H1 (cell line): ENCODE data around the gene CNTD1. TPM values are rescaled to one million over a fixed set of nuclear protein-coding genes. Genes with fewer than 3 reads are reported as not detected.

Experiments used
- CTCF ChIA-PET: fragments of 300-600 bp; sonication (Branson Sonifier 250); formaldehyde crosslinking; loops from one replicate; lab custom pipeline; 2021; ENCODE audit not compliant: partially characterized antibody; lab: Charles Lee
- POLR2A ChIA-PET: fragments of 300-600 bp; sonication (Branson Sonifier 250); formaldehyde crosslinking; loops from one replicate; lab custom pipeline; 2021; ENCODE audit warnings: inconsistent platforms; ENCODE audit not compliant: partially characterized antibody; lab: Charles Lee
- DNase-seq, 2 experiments: peaks; one replicate each; pipeline versions ENCODE4 v3.0.0 to v3.0.0-alpha.2; 2010 to 2022; ENCODE audit warnings: low spot score in 2 of 2, low read depth in 1 of 2, mixed read lengths in 1 of 2
- FAIRE-seq: peaks from 2 replicates; lab custom pipeline; 2011; peaks lifted over from hg19 to GRCh38; lab: Jason Lieb, UNC
- H2AFZ ChIP-seq: 2 replicates; pipeline ENCODE4 v1.8.1; 2012; ENCODE audit warnings: low read length, inconsistent platforms
- H2AK5ac ChIP-seq: 2 replicates; pipeline ENCODE4 v1.6.1; 2013; ENCODE audit warnings: low read depth, low read length
- H2BK120ac ChIP-seq: replicated peaks from 2 replicates; pipeline ENCODE3; 2013; ENCODE audit warnings: low read depth, low read length, inconsistent platforms
- H2BK12ac ChIP-seq: 2 replicates; pipeline ENCODE4 v1.6.1; 2013; ENCODE audit warnings: low read depth, low read length
- H2BK15ac ChIP-seq: 2 replicates; pipeline ENCODE4 v1.6.1; 2013; ENCODE audit warnings: low read length
- H2BK20ac ChIP-seq: 2 replicates; pipeline ENCODE4 v1.6.1; 2013; ENCODE audit warnings: low read length
- H2BK5ac ChIP-seq: 2 replicates; pipeline ENCODE4 v1.6.1; 2013; ENCODE audit warnings: low read depth, low read length
- H3K14ac ChIP-seq: 2 replicates; pipeline ENCODE4 v1.6.1; 2013; ENCODE audit warnings: inconsistent platforms; ENCODE audit not compliant: insufficient read length
- H3K18ac ChIP-seq: 2 replicates; pipeline ENCODE4 v1.6.1; 2013; ENCODE audit warnings: low read length; ENCODE audit errors: extremely low read depth
- H3K23ac ChIP-seq: 2 replicates; pipeline ENCODE4 v1.6.1; 2013; ENCODE audit warnings: inconsistent platforms; ENCODE audit not compliant: insufficient read length
- H3K23me2 ChIP-seq: 2 replicates; pipeline ENCODE4 v1.6.1; 2013; ENCODE audit warnings: low read depth, low read length
- H3K27ac ChIP-seq: 2 replicates; pipeline ENCODE4 v1.6.1; 2011; ENCODE audit warnings: low read depth, low read length, inconsistent platforms
- H3K27me3 ChIP-seq, 4 experiments: replicated peaks in 1 of 4; 1 replicate in 1 of 4; 2 replicates in 3 of 4; pipeline versions ENCODE4 v1.6.1 to v1.8.1; 2011 to 2013; ENCODE audit warnings: low read length in 3 of 4, mild to moderate bottlenecking in 3 of 4, inconsistent platforms in 2 of 4, mixed read lengths in 2 of 4, moderate library complexity in 1 of 4; ENCODE audit not compliant: control insufficient read depth in 3 of 4, insufficient read depth in 3 of 4; ENCODE audit errors: extremely low read depth in 1 of 4
- H3K36me3 ChIP-seq, 4 experiments: 2 replicates each; pipeline versions ENCODE4 v1.6.1 to v1.8.1; 2011 to 2013; ENCODE audit warnings: mild to moderate bottlenecking in 4 of 4, low read length in 3 of 4, moderate library complexity in 2 of 4, control low read depth in 1 of 4, inconsistent platforms in 1 of 4; ENCODE audit not compliant: insufficient read depth in 4 of 4, control insufficient read depth in 2 of 4
- H3K4ac ChIP-seq: replicated peaks from 2 replicates; pipeline ENCODE3; 2013; ENCODE audit warnings: low read length, low read depth, mixed read lengths, inconsistent platforms; ENCODE audit not compliant: insufficient read length
- H3K4me1 ChIP-seq, 4 experiments: replicated peaks in 1 of 4; 1 replicate in 1 of 4; 2 replicates in 3 of 4; pipeline versions ENCODE4 v1.6.1 to v1.8.1; 2011 to 2013; ENCODE audit warnings: low read length in 3 of 4, inconsistent platforms in 2 of 4, mixed read lengths in 1 of 4; ENCODE audit not compliant: insufficient read depth in 4 of 4, control insufficient read depth in 3 of 4
- H3K4me2 ChIP-seq, 2 experiments: 2 replicates each; pipeline versions ENCODE4 v1.6.1 to v1.8.1; 2011 to 2013; ENCODE audit warnings: low read depth in 2 of 2, low read length in 2 of 2, control low read depth in 1 of 2, inconsistent platforms in 1 of 2, mild to moderate bottlenecking in 1 of 2; ENCODE audit not compliant: insufficient read depth in 1 of 2
- H3K4me3 ChIP-seq, 4 experiments: fragments of 200-600, 300-600 bp in 1 of 4; sonication (generic), shearing (Covaris generic), sonication (Bioruptor Twin) in 1 of 4; 2 replicates each; pipeline versions ENCODE4 v1.5.1 to v1.8.1; 2011 to 2016; ENCODE audit warnings: low read length in 4 of 4, low read depth in 3 of 4, control low read depth in 2 of 4, inconsistent platforms in 2 of 4, mild to moderate bottlenecking in 2 of 4, mixed read lengths in 1 of 4, moderate library complexity in 1 of 4; ENCODE audit not compliant: insufficient read depth in 2 of 4; ENCODE audit errors: extremely low read depth in 1 of 4
- H3K56ac ChIP-seq: replicated peaks from 2 replicates; pipeline ENCODE3; 2013; ENCODE audit warnings: low read depth, mild to moderate bottlenecking, mixed read lengths, low read length, inconsistent platforms; ENCODE audit not compliant: insufficient read length
- H3K79me1 ChIP-seq: 2 replicates; pipeline ENCODE4 v1.6.1; 2013; ENCODE audit warnings: low read depth, low read length, control low read depth
- H3K79me2 ChIP-seq, 2 experiments: 2 replicates each; pipeline versions ENCODE4 v1.6.1 to v1.8.1; 2012 to 2013; ENCODE audit warnings: low read length in 2 of 2, mild to moderate bottlenecking in 2 of 2, inconsistent platforms in 1 of 2; ENCODE audit not compliant: insufficient read depth in 2 of 2, control insufficient read depth in 1 of 2
- H3K9ac ChIP-seq, 4 experiments: replicated peaks in 1 of 4; 1 replicate in 1 of 4; 2 replicates in 3 of 4; pipeline versions ENCODE4 v1.6.1 to v1.8.1; 2011 to 2013; ENCODE audit warnings: low read depth in 3 of 4, low read length in 3 of 4, control low read depth in 2 of 4, mild to moderate bottlenecking in 2 of 4, moderate library complexity in 2 of 4, inconsistent platforms in 1 of 4; ENCODE audit errors: extremely low read depth in 1 of 4
- H3K9me3 ChIP-seq, 2 experiments: 2 replicates each; pipeline versions ENCODE4 v1.6.1 to v1.8.1; 2012 to 2013; ENCODE audit warnings: mild to moderate bottlenecking in 2 of 2, moderate library complexity in 2 of 2, control low read depth in 1 of 2, inconsistent platforms in 1 of 2, low read depth in 1 of 2, low read length in 1 of 2, mixed read lengths in 1 of 2; ENCODE audit not compliant: insufficient read depth in 2 of 2
- H4K20me1 ChIP-seq, 2 experiments: replicated peaks in 1 of 2; 2 replicates each; pipeline versions ENCODE3 to v1.8.1; 2011 to 2013; ENCODE audit warnings: inconsistent platforms in 2 of 2, low read length in 2 of 2, mild to moderate bottlenecking in 1 of 2; ENCODE audit not compliant: insufficient read depth in 2 of 2, control insufficient read depth in 1 of 2
- H4K5ac ChIP-seq: 2 replicates; pipeline ENCODE4 v1.6.1; 2013; ENCODE audit warnings: low read length, low read depth, mixed read lengths, inconsistent platforms; ENCODE audit not compliant: insufficient read length
- H4K8ac ChIP-seq: 2 replicates; pipeline ENCODE4 v1.8.0; 2013; ENCODE audit warnings: mild to moderate bottlenecking, moderate library complexity, low read length, inconsistent platforms; ENCODE audit not compliant: insufficient read depth; ENCODE audit errors: extremely low read depth
- H4K91ac ChIP-seq: replicated peaks from 2 replicates; pipeline ENCODE3; 2013; ENCODE audit warnings: low read length, mixed read lengths, inconsistent platforms; ENCODE audit not compliant: insufficient read length
- NRF1 ChIP-seq: IDR thresholded peaks from 2 replicates; pipeline ENCODE4 v1.6.1; 2011; ENCODE audit warnings: mild to moderate bottlenecking, low read depth, low read length, improper control_type of control experiment
- SUZ12 ChIP-seq: fragments of 200-600 bp; sonication (generic); IDR thresholded peaks from 2 replicates; pipeline ENCODE4 v1.6.1; 2012; ENCODE audit warnings: mild to moderate bottlenecking, inconsistent platforms, low read length, moderate library complexity, mixed read lengths
- WGBS, 2 experiments: shearing (Covaris generic) in 1 of 2; methylation state at CpG; one replicate each; pipeline versions ENCODE4 v1.1.6 to v1.1.7; 2013 to 2015; ENCODE audit warnings: low lambda C conversion rate in 2 of 2, mixed read lengths in 2 of 2, inconsistent platforms in 1 of 2, low coverage in 1 of 2, missing lambda C conversion rate in 1 of 2; ENCODE audit not compliant: insufficient replicate concordance in 2 of 2, insufficient coverage in 1 of 2, insufficient read length in 1 of 2; ENCODE audit errors: extremely low coverage in 1 of 2, missing lambda C conversion rate in 1 of 2; 5-methylcytosine and 5-hydroxymethylcytosine counted together
- polyA plus RNA-seq, 7 experiments: library from polyadenylated mRNA; depleted of rRNA in 3 of 7; stranded (reverse) in 5 of 7; unstranded in 2 of 7; fragments of >200 nt in 5 of 7; fragments of 200-250 nt in 2 of 7; gene quantifications; 1 replicate in 5 of 7; 2 replicates in 1 of 7; 4 replicates in 1 of 7; pipeline versions ENCODE4 v1.2.1 to v1.2.3, GENCODE V29; 2011 to 2013; ENCODE audit warnings: missing spikeins in 2 of 7, mixed read lengths in 2 of 7
- total RNA-seq: library from RNA; stranded (reverse); fragmentation: NEBNext Ultra II Directional; extraction: Animal tissue kit (Norgen Biotek cat#: 25700); gene quantifications from 2 replicates; pipeline ENCODE4 v1.2.1, GENCODE V29; 2021

The CNTD1 gene
- total and polyA plus RNA-seq, 2 of the 8 experiments (the other 6 are each of a cell fraction or from before 2014, with no cell fraction given), result not detected

GRCh38 chr17:42751628-42752027, 47.0 kb upstream of the CNTD1 start:
- no peaks in the 10 kb centered on the region for H3K9me3 ChIP-seq
- no peak overlapping the region for H3K56ac ChIP-seq
- no peak overlapping the region for H2AK5ac ChIP-seq
- no peak overlapping the region for H3K4me2 ChIP-seq
- DNase-seq, result no peak
- no peak overlapping the region for H2BK5ac ChIP-seq
- no peak overlapping the region for H4K8ac ChIP-seq
- no peak overlapping the region for H3K27ac ChIP-seq
- no peak overlapping the region for H2BK15ac ChIP-seq
- ChIA-PET CTCF (interaction anchor here (0.6 to 10.0 kb wide), 5 partner anchors 10 to 172 kb away, joined by 3 to 81 read pairs (median 3); partner anchors contain the start of genes CNTD1 and RAMP2), POLR2A (interaction anchor here (1.0 to 6.6 kb wide), 2 partner anchors 10 to 69 kb away, joined by 4 to 46 read pairs; partner anchors contain the start of gene RAMP2)
- H3K4ac ChIP-seq, result no peak overlapping the region
- no peaks in the 10 kb centered on the region; a peak in 2 of 7 replicates for H3K27me3 ChIP-seq
- H3K79me2 ChIP-seq, result no peaks in the 10 kb centered on the region
- no peak overlapping the region for H2BK20ac ChIP-seq
- no peaks in the 10 kb centered on the region for H3K23me2 ChIP-seq
- no peak overlapping the region for H4K91ac ChIP-seq
- no peak overlapping the region for H2AFZ ChIP-seq
- H4K20me1 ChIP-seq, result no peaks in the 10 kb centered on the region
- H2BK120ac ChIP-seq, result no peak overlapping the region
- H3K36me3 ChIP-seq, result no peaks in the 10 kb centered on the region
- 92% methylated on average over 7 of the region's 7 CpGs; no CpG with 5 or more reads in 1 of the 2 experiments for WGBS, 2 experiments
- peaks cover 0 to 3% (median under 1%) of the 10 kb centered on the region in 4 experiments; a peak in 2 of 7 replicates for H3K4me1 ChIP-seq
- TF ChIP-seq NRF1 (no peak), SUZ12 (no peak)
- no peak overlapping the region for H3K23ac ChIP-seq
- FAIRE-seq, result no peak
- H3K9ac ChIP-seq, result no peak overlapping the region
- no peak overlapping the region for H2BK12ac ChIP-seq
- no peak overlapping the region for H3K4me3 ChIP-seq
- H4K5ac ChIP-seq, result no peak overlapping the region
- H3K14ac ChIP-seq, result no peak overlapping the region
- H3K79me1 ChIP-seq, result no peaks in the 10 kb centered on the region
- no peak overlapping the region for H3K18ac ChIP-seq
